Astrocyte (in vitro differentiated cells and primary cell): ENCODE results near the gene FAM83F. TPM values are rescaled to one million over a fixed set of nuclear protein-coding genes. Genes with fewer than 3 reads are reported as not detected.

ENCODE experiments used
- DNase-seq: peaks from one replicate; pipeline ENCODE4 v3.0.0-alpha.2; 2010; ENCODE audit warnings: low read depth
- FAIRE-seq: peaks from 2 replicates; lab custom pipeline; 2011; peaks lifted over from hg19 to GRCh38; lab: Jason Lieb, UNC
- H2AFZ ChIP-seq: 2 replicates; pipeline ENCODE4 v1.6.0; 2012; ENCODE audit warnings: low read depth, low read length, inconsistent platforms
- H3K27ac ChIP-seq: 2 replicates; pipeline ENCODE4 v1.5.1; 2011; ENCODE audit warnings: low read depth, low read length, inconsistent platforms
- H3K27me3 ChIP-seq: 2 replicates; pipeline ENCODE4 v1.6.0; 2011; ENCODE audit warnings: low read length, inconsistent platforms; ENCODE audit not compliant: insufficient read depth
- H3K36me3 ChIP-seq: 2 replicates; pipeline ENCODE4 v1.5.1; 2011; ENCODE audit warnings: low read length, inconsistent platforms; ENCODE audit not compliant: insufficient read depth
- H3K4me1 ChIP-seq: 2 replicates; pipeline ENCODE4 v1.5.1; 2011; ENCODE audit warnings: low read length, inconsistent platforms; ENCODE audit not compliant: insufficient read depth
- H3K4me2 ChIP-seq: 2 replicates; pipeline ENCODE4 v1.6.0; 2012; ENCODE audit warnings: low read length, inconsistent platforms
- H3K4me3 ChIP-seq: 2 replicates; pipeline ENCODE4 v1.5.1; 2011; ENCODE audit warnings: low read depth, mild to moderate bottlenecking, low read length, inconsistent platforms; ENCODE audit not compliant: insufficient read depth
- H3K79me2 ChIP-seq: 2 replicates; pipeline ENCODE4 v1.6.0; 2012; ENCODE audit warnings: mild to moderate bottlenecking, low read length, inconsistent platforms; ENCODE audit not compliant: insufficient read depth
- H3K9ac ChIP-seq: 2 replicates; pipeline ENCODE4 v1.6.0; 2012; ENCODE audit warnings: mild to moderate bottlenecking, low read length, inconsistent platforms
- H3K9me3 ChIP-seq: 2 replicates; pipeline ENCODE4 v1.5.1; 2012; ENCODE audit warnings: low read depth, mild to moderate bottlenecking, low read length, inconsistent platforms; ENCODE audit not compliant: insufficient read depth
- H4K20me1 ChIP-seq: 2 replicates; pipeline ENCODE4 v1.6.0; 2012; ENCODE audit warnings: low read length, inconsistent platforms; ENCODE audit not compliant: insufficient read depth
- H3K27ac Mint-ChIP-seq: one replicate; pipeline ENCODE4 v1.8.0; 2021; ENCODE audit warnings: mild to moderate bottlenecking, mixed read lengths; ENCODE audit not compliant: unreplicated experiment
- H3K27me3 Mint-ChIP-seq: one replicate; pipeline ENCODE4 v1.8.0; 2021; ENCODE audit warnings: low read depth, mixed read lengths; ENCODE audit not compliant: unreplicated experiment
- H3K36me3 Mint-ChIP-seq: one replicate; pipeline ENCODE4 v1.8.0; 2021; ENCODE audit warnings: low read depth, mixed read lengths; ENCODE audit not compliant: unreplicated experiment
- H3K4me1 Mint-ChIP-seq: one replicate; pipeline ENCODE4 v1.8.0; 2021; ENCODE audit warnings: low read depth, mixed read lengths; ENCODE audit not compliant: unreplicated experiment
- H3K4me3 Mint-ChIP-seq: one replicate; pipeline ENCODE4 v1.8.0; 2021; ENCODE audit warnings: mild to moderate bottlenecking, moderate library complexity, mixed read lengths; ENCODE audit not compliant: unreplicated experiment
- H3K9me3 Mint-ChIP-seq: one replicate; pipeline ENCODE4 v1.8.0; 2021; ENCODE audit warnings: mild to moderate bottlenecking, mixed read lengths; ENCODE audit not compliant: unreplicated experiment
- EZH2 ChIP-seq: IDR thresholded peaks from 2 replicates; pipeline ENCODE4 v1.6.1; 2012; ENCODE audit warnings: mild to moderate bottlenecking, low read length, inconsistent platforms; ENCODE audit not compliant: insufficient read depth
- total RNA-seq: library from RNA; stranded (reverse); gene quantifications from 2 replicates; pipeline ENCODE4 v1.2.1, GENCODE V29; 2021
- TF ChIP-seq, protein P1 (sequence below): IDR thresholded peaks from 2 replicates; pipeline ENCODE4 v1.5.1; 2011; ENCODE audit warnings: low read depth, mild to moderate bottlenecking, inconsistent platforms, low read length, moderate library complexity; ENCODE audit not compliant: insufficient read depth

Gene FAM83F
- total RNA-seq, 1 donor from 2014 or later, result 0.79 TPM

- Histone ChIP-seq H3K27me3 (no peaks in the 10 kb centered on the region), H3K79me2 (no peaks in the 10 kb centered on the region), H3K27ac (no peak overlapping the region), H3K4me3 (no peak overlapping the region), H3K9me3 (no peaks in the 10 kb centered on the region), H2AFZ (no peak overlapping the region), H3K4me1 (no peaks in the 10 kb centered on the region), H3K4me2 (no peak overlapping the region), H3K36me3 (no peaks in the 10 kb centered on the region), H3K9ac (no peak overlapping the region), H4K20me1 (no peaks in the 10 kb centered on the region)
- Mint-ChIP-seq H3K4me3 (no peak overlapping the region), H3K9me3 (no peaks in the 10 kb centered on the region), H3K36me3 (no peaks in the 10 kb centered on the region), H3K27me3 (no peaks in the 10 kb centered on the region), H3K4me1 (peaks cover 12% of the 10 kb centered on the region), H3K27ac (no peak overlapping the region)
- FAIRE-seq (no peak), DNase-seq (no peak)
- TF ChIP-seq, protein P1, sequence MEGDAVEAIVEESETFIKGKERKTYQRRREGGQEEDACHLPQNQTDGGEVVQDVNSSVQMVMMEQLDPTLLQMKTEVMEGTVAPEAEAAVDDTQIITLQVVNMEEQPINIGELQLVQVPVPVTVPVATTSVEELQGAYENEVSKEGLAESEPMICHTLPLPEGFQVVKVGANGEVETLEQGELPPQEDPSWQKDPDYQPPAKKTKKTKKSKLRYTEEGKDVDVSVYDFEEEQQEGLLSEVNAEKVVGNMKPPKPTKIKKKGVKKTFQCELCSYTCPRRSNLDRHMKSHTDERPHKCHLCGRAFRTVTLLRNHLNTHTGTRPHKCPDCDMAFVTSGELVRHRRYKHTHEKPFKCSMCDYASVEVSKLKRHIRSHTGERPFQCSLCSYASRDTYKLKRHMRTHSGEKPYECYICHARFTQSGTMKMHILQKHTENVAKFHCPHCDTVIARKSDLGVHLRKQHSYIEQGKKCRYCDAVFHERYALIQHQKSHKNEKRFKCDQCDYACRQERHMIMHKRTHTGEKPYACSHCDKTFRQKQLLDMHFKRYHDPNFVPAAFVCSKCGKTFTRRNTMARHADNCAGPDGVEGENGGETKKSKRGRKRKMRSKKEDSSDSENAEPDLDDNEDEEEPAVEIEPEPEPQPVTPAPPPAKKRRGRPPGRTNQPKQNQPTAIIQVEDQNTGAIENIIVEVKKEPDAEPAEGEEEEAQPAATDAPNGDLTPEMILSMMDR, result no peak
- TF ChIP-seq EZH2, result no peak
Observed at GRCh38 chr22:40071720-40072119, 77.0 kb downstream of the FAM83F start.

GRCh38 chr22:40076702-40077645, 82.2 kb downstream of the FAM83F start:
- Mint-ChIP-seq H3K36me3 (no peaks in the 10 kb centered on the region), H3K4me3 (no peak overlapping the region), H3K27ac (no peak overlapping the region), H3K4me1 (peaks cover 5% of the 10 kb centered on the region), H3K27me3 (no peaks in the 10 kb centered on the region), H3K9me3 (no peaks in the 10 kb centered on the region)
- no peak overlapping the region for H2AFZ ChIP-seq
- FAIRE-seq (no peak), DNase-seq (peak; percentile 2)
- H3K36me3 ChIP-seq, result no peaks in the 10 kb centered on the region
- H3K4me1 ChIP-seq, result no peaks in the 10 kb centered on the region
- no peak overlapping the region for H3K4me3 ChIP-seq
- H3K9me3 ChIP-seq, result no peaks in the 10 kb centered on the region
- H4K20me1 ChIP-seq, result peaks cover 7% of the 10 kb centered on the region
- peaks cover 3% of the 10 kb centered on the region for H3K27me3 ChIP-seq
- H3K9ac ChIP-seq, result no peak overlapping the region
- no peak overlapping the region for H3K4me2 ChIP-seq
- no peaks in the 10 kb centered on the region for H3K79me2 ChIP-seq
- TF ChIP-seq, protein P1, result no peak
- no peak for TF ChIP-seq EZH2
- no peak overlapping the region for H3K27ac ChIP-seq

- Histone ChIP-seq H3K27me3 (peaks cover 3% of the 10 kb centered on the region), H3K9me3 (no peaks in the 10 kb centered on the region), H3K27ac (no peak overlapping the region), H4K20me1 (peaks cover 13% of the 10 kb centered on the region), H3K36me3 (no peaks in the 10 kb centered on the region), H3K79me2 (no peaks in the 10 kb centered on the region), H3K9ac (no peak overlapping the region), H2AFZ (no peak overlapping the region), H3K4me2 (no peak overlapping the region), H3K4me3 (no peak overlapping the region), H3K4me1 (no peaks in the 10 kb centered on the region)
- no peak overlapping the region for H3K27ac Mint-ChIP-seq
- FAIRE-seq (no peak), DNase-seq (no peak)
- no peaks in the 10 kb centered on the region for H3K9me3 Mint-ChIP-seq
- H3K4me1 Mint-ChIP-seq, result peaks cover 5% of the 10 kb centered on the region
- H3K27me3 Mint-ChIP-seq, result no peaks in the 10 kb centered on the region
- TF ChIP-seq, protein P1, result no peak
- TF ChIP-seq EZH2, result no peak
- H3K4me3 Mint-ChIP-seq, result no peak overlapping the region
- H3K36me3 Mint-ChIP-seq, result no peaks in the 10 kb centered on the region
Observed at GRCh38 chr22:40077646-40078016, 82.9 kb downstream of the FAM83F start.
